Lower leg skin (tissue), 3 donors: ENCODE measurements around the gene LSMEM2.

Experiments used
- CTCF ChIP-seq, 3 donors: fragments of 450-650 bp; IDR thresholded peaks; one replicate each; pipeline ENCODE4 v1.5.1; 2016; ENCODE audit warnings: antibody characterized with exemption in 3 of 3, mild to moderate bottlenecking in 3 of 3, moderate library complexity in 2 of 3
- POLR2A ChIP-seq, 2 donors: fragments of 450-650 bp; IDR thresholded peaks; one replicate each; pipeline ENCODE4 v1.6.1; 2016 to 2017; ENCODE audit warnings: antibody characterized with exemption in 2 of 2, mild to moderate bottlenecking in 1 of 2, moderate library complexity in 1 of 2

- TF ChIP-seq CTCF (IDR thresholded peaks at IDR 0.05) (no peak), POLR2A (IDR thresholded peaks at IDR 0.05) (no peak)
Observed at GRCh38 chr3:50327943-50328691, 49.2 kb downstream of the LSMEM2 start, which contains the start of gene TUSC2.
